Body of pancreas (tissue), 4 donors: ENCODE results near the gene TSPAN14. TPM values are rescaled to one million over a fixed set of nuclear protein-coding genes. Genes with fewer than 3 reads are reported as not detected.

Experiments
- ATAC-seq: fragments of 150-250 bp; one replicate; pipeline ENCODE4 v1.9.1; 2016
- DNase-seq, 4 donors: peaks; one replicate each; pipeline ENCODE4 v3.0.0-alpha.2; 2019
- H3K27ac ChIP-seq, 4 donors: fragments of 200-600 bp; sonication (generic); 1 replicate in 3 of 4; 2 replicates in 1 of 4; pipeline versions ENCODE4 v1.5.1 to v1.6.1; 2016 to 2019; ENCODE audit warnings: mild to moderate bottlenecking in 1 of 4, mixed read lengths in 1 of 4, moderate library complexity in 1 of 4
- H3K27me3 ChIP-seq, 2 donors: fragments of 200-600 bp; sonication (generic); one replicate each; pipeline ENCODE4 v1.6.0; 2016; ENCODE audit warnings: mild to moderate bottlenecking in 1 of 2
- H3K36me3 ChIP-seq, 2 donors: fragments of 200-600 bp; sonication (generic); replicated peaks in 1 of 2; 2 replicates each; pipeline ENCODE4 v1.5.1; 2016; ENCODE audit warnings: low read depth in 2 of 2; ENCODE audit not compliant: insufficient read depth in 1 of 2
- H3K4me1 ChIP-seq: fragments of 200-600 bp; sonication (generic); one replicate; pipeline ENCODE4 v1.6.0; 2016
- H3K4me3 ChIP-seq, 2 donors: fragments of 200-600 bp; sonication (generic); 1 replicate in 1 of 2; 2 replicates in 1 of 2; pipeline ENCODE4 v1.5.1; 2016 to 2019
- H3K9me3 ChIP-seq, 3 donors: fragments of 200-600 bp; sonication (generic); 1 replicate in 2 of 3; 2 replicates in 1 of 3; pipeline ENCODE4 v1.5.1; 2016
- CTCF ChIP-seq, 7 experiments: fragments of 450-650 bp in 4 of 7; fragments of 200-600 bp in 3 of 7; sonication (generic) in 3 of 7; IDR thresholded peaks; one replicate each; pipeline ENCODE4 v1.5.1; 2016 to 2019; ENCODE audit warnings: antibody characterized with exemption in 7 of 7
- POLR2A ChIP-seq, 3 donors: fragments of 450-650 bp; IDR thresholded peaks; one replicate each; pipeline ENCODE4 v1.6.1; 2016; ENCODE audit warnings: antibody characterized with exemption in 3 of 3, mild to moderate bottlenecking in 2 of 3
- WGBS, 2 donors: methylation state at CpG; one replicate each; pipeline ENCODE4 v1.1.5; 2017; 5-methylcytosine and 5-hydroxymethylcytosine counted together
- intact Hi-C: fragments of 100-400 bp; cut with DNase I; formaldehyde crosslinking; loops from one replicate; pipeline ENCODE4 v1.15.1; 2023
- total RNA-seq, 2 donors: library from RNA; depleted of rRNA; stranded (reverse); fragments of >200 nt; gene quantifications; one replicate each; pipeline ENCODE4 v1.1.0, GENCODE V29; 2016

The TSPAN14 gene
- total RNA-seq, 2 donors from 2014 or later, result 22.3 to 63.0 TPM

GRCh38 chr10:80526218-80526617, 72.1 kb downstream of the TSPAN14 start:
- 61 to 65% methylated on average over 2 of the region's 2 CpGs for WGBS, 2 donors
- ATAC-seq, result no peak
- H3K4me1 ChIP-seq, result no peaks in the 10 kb centered on the region
- TF ChIP-seq POLR2A (IDR thresholded peaks at IDR 0.05) (no peak), CTCF (IDR thresholded peaks at IDR 0.05) (no peak)
- H3K36me3 ChIP-seq, result no peaks in the 10 kb centered on the region
- intact Hi-C loops, result no loop called here
- no peak overlapping the region for H3K4me3 ChIP-seq
- no peak for DNase-seq
- H3K9me3 ChIP-seq, result no peaks in the 10 kb centered on the region
- H3K27me3 ChIP-seq, result no peaks in the 10 kb centered on the region
- H3K27ac ChIP-seq, result no peak overlapping the region

- intact Hi-C loops, result no loop called here
- Histone ChIP-seq H3K4me3 (no peak overlapping the region), H3K9me3 (no peaks in the 10 kb centered on the region), H3K4me1 (no peaks in the 10 kb centered on the region), H3K36me3 (no peaks in the 10 kb centered on the region), H3K27me3 (no peaks in the 10 kb centered on the region), H3K27ac (no peak overlapping the region)
- 32 to 58% methylated on average over 4 to 6 of the region's 6 CpGs for WGBS, 2 donors
- TF ChIP-seq CTCF (IDR thresholded peaks at IDR 0.05) (no peak), POLR2A (IDR thresholded peaks at IDR 0.05) (no peak)
- DNase-seq, result no peak
- ATAC-seq, result no peak
These were observed 72.6 kb downstream of the TSPAN14 start for GRCh38 chr10:80526742-80527141.

- no peaks in the 10 kb centered on the region for H3K9me3 ChIP-seq
- no peak overlapping the region for H3K27ac ChIP-seq
- no peaks in the 10 kb centered on the region for H3K36me3 ChIP-seq
- no peaks in the 10 kb centered on the region for H3K27me3 ChIP-seq
- DNase-seq (peak in 1 of 4 donors; percentile 39), ATAC-seq (no peak)
- intact Hi-C loops, result no loop called here
- no peaks in the 10 kb centered on the region for H3K4me1 ChIP-seq
- TF ChIP-seq POLR2A (IDR thresholded peaks at IDR 0.05) (no peak), CTCF (IDR thresholded peaks at IDR 0.05) (no peak)
- 69 to 71% methylated on average over 2 of the region's 2 CpGs for WGBS, 2 donors
- no peak overlapping the region for H3K4me3 ChIP-seq
These were observed 74.1 kb downstream of the TSPAN14 start for GRCh38 chr10:80528185-80528700.

GRCh38 chr10:80528901-80529300, 74.8 kb downstream of the TSPAN14 start:
- Histone ChIP-seq H3K4me3 (no peak overlapping the region), H3K27me3 (no peaks in the 10 kb centered on the region), H3K9me3 (no peaks in the 10 kb centered on the region), H3K27ac (no peak overlapping the region), H3K36me3 (no peaks in the 10 kb centered on the region), H3K4me1 (no peaks in the 10 kb centered on the region)
- ATAC-seq, result no peak
- intact Hi-C loops, result no loop called here
- no peak for DNase-seq
- no peak for TF ChIP-seq CTCF (IDR thresholded peaks at IDR 0.05)
- TF ChIP-seq POLR2A (IDR thresholded peaks at IDR 0.05), result no peak
- 77 to 83% methylated on average over 4 to 6 of the region's 6 CpGs for WGBS, 2 donors

- 63 to 83% methylated on average over 12 of the region's 12 CpGs for WGBS, 2 donors
- TF ChIP-seq CTCF (IDR thresholded peaks at IDR 0.05) (no peak), POLR2A (IDR thresholded peaks at IDR 0.05) (no peak)
- Histone ChIP-seq H3K4me1 (no peaks in the 10 kb centered on the region), H3K9me3 (no peaks in the 10 kb centered on the region), H3K27me3 (no peaks in the 10 kb centered on the region), H3K36me3 (no peaks in the 10 kb centered on the region), H3K27ac (peak overlapping the region in 1 of 4 donors; percentile 10), H3K4me3 (no peak overlapping the region)
- ATAC-seq (peak; percentile 24), DNase-seq (peak in 1 of 4 donors; percentile 57)
- intact Hi-C loops, result no loop called here
These were observed 75.5 kb downstream of the TSPAN14 start for GRCh38 chr10:80529604-80530003.
